SK-N-MC (cell line): Measurements from ENCODE around the gene SUGP1.

Source experiments
- EZH2 ChIP-seq: fragments of 200-600 bp; sonication (generic); IDR thresholded peaks from one replicate; pipeline ENCODE4 v1.6.1; 2017; ENCODE audit warnings: antibody characterized with exemption
- FOXP2 ChIP-seq: optimal IDR thresholded peaks from 2 replicates; pipeline ENCODE3; 2011; ENCODE audit warnings: mild to moderate bottlenecking, moderate library complexity; ENCODE audit not compliant: insufficient read depth; ENCODE audit errors: extremely low read length, control extremely low read depth
- POLR2AphosphoS5 ChIP-seq: IDR thresholded peaks from 2 replicates; pipeline ENCODE4 v1.6.1; 2012; ENCODE audit warnings: mild to moderate bottlenecking, low read depth, low read length, borderline replicate concordance

DNA sequence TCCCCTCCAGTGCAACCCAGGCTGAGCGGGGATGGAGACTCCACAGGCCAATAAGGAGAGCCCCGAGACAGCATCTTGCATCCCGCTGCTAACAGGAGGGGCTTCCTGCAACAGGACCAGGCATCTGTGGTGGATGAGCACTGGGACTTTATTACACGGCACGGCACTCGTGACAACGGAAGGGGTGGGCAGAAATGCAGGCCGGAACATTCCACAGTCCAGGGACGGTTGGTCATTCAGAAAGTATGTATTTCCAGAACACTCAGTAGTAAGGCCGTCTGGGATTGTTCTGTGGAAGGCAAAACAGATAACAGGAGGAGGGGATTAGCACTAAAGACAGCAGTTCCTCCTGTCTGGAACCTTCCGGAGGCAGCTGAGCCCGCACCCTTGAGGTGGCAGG lies 43.9 kb downstream of the SUGP1 start:
- TF ChIP-seq EZH2 (no peak), POLR2AphosphoS5 (no peak), FOXP2 (no peak)
